Sigmoid colon (tissue), 7 donors: Measurements from ENCODE around the gene HIGD1B. TPM values are rescaled to one million over a fixed set of nuclear protein-coding genes. Genes with fewer than 3 reads are reported as not detected.

ENCODE experiments used
- DNase-seq: peaks from one replicate; pipeline ENCODE4 v3.0.0-alpha.2; 2019
- H3K27ac ChIP-seq, 4 donors: fragments of 200-600 bp; sonication (generic); one replicate each; pipeline ENCODE4 v1.5.1; 2016 to 2019; ENCODE audit warnings: mild to moderate bottlenecking in 1 of 4
- H3K27me3 ChIP-seq, 3 donors: fragments of 200-600 bp; sonication (generic); one replicate each; pipeline ENCODE4 v1.5.1; 2019; ENCODE audit warnings: mild to moderate bottlenecking in 1 of 3
- H3K36me3 ChIP-seq, 4 donors: fragments of 200-600 bp; sonication (generic); one replicate each; pipeline ENCODE4 v1.5.1; 2016 to 2019
- H3K4me1 ChIP-seq, 4 donors: fragments of 200-600 bp; sonication (generic); one replicate each; pipeline ENCODE4 v1.5.1; 2017 to 2019
- H3K4me3 ChIP-seq, 4 donors: fragments of 200-600 bp; sonication (generic); one replicate each; pipeline ENCODE4 v1.5.1; 2017 to 2019; ENCODE audit warnings: mild to moderate bottlenecking in 2 of 4, moderate library complexity in 1 of 4
- H3K9me3 ChIP-seq, 4 donors: fragments of 200-600 bp in 3 of 4; sonication (generic) in 3 of 4; one replicate each; pipeline versions ENCODE4 v1.5.1 to v1.6.1; 2013 to 2019
- EP300 ChIP-seq, 4 donors: sonication (generic); formaldehyde crosslinking; IDR thresholded peaks; one replicate each; pipeline ENCODE4 v1.6.1; 2017; ENCODE audit warnings: antibody characterized with exemption in 4 of 4
- POLR2A ChIP-seq, 2 donors: fragments of 450-650 bp; IDR thresholded peaks; one replicate each; pipeline ENCODE4 v1.6.1; 2016; ENCODE audit warnings: antibody characterized with exemption in 2 of 2, mild to moderate bottlenecking in 2 of 2, moderate library complexity in 2 of 2
- POLR2AphosphoS5 ChIP-seq, 4 donors: sonication (generic); formaldehyde crosslinking; IDR thresholded peaks; one replicate each; pipeline ENCODE4 v1.6.1; 2017; ENCODE audit warnings: antibody characterized with exemption in 4 of 4
- WGBS, 2 donors: extraction: QIAGEN DNeasy Blood & Tissue Kit; methylation state at CpG; one replicate each; pipeline ENCODE4 v1.1.7; 2013; 5-methylcytosine and 5-hydroxymethylcytosine counted together
- intact Hi-C: fragments of 100-400 bp; cut with DNase I; formaldehyde crosslinking; loops from one replicate; pipeline ENCODE4 v1.15.1; 2023
- polyA plus RNA-seq, 3 donors: library from polyadenylated mRNA; stranded (reverse); fragments of 200-250 nt; gene quantifications; one replicate each; pipeline ENCODE4 v1.2.3, GENCODE V29; 2013
- total RNA-seq, 4 donors: library from RNA; depleted of rRNA; stranded (reverse); fragments of >200 nt; gene quantifications; one replicate each; pipeline ENCODE4 v1.1.0, GENCODE V29; 2016
- TF ChIP-seq, protein P1 (sequence below), 4 experiments: fragments of 450-650 bp in 3 of 4; fragments of 200-600 bp in 1 of 4; IDR thresholded peaks; one replicate each; pipeline ENCODE4 v1.5.1; 2016 to 2019; ENCODE audit warnings: antibody characterized with exemption in 4 of 4, mild to moderate bottlenecking in 3 of 4, moderate library complexity in 2 of 4
- donor health status: healthy with polysubstance abuse.
- donor health status: Bipolar disorder and iron deficiency.
- donor health status: healthy.

The HIGD1B gene
- total and polyA plus RNA-seq, 7 donors = 1.1 to 2.5 (median 1.8) TPM; not detected in 4

DNA sequence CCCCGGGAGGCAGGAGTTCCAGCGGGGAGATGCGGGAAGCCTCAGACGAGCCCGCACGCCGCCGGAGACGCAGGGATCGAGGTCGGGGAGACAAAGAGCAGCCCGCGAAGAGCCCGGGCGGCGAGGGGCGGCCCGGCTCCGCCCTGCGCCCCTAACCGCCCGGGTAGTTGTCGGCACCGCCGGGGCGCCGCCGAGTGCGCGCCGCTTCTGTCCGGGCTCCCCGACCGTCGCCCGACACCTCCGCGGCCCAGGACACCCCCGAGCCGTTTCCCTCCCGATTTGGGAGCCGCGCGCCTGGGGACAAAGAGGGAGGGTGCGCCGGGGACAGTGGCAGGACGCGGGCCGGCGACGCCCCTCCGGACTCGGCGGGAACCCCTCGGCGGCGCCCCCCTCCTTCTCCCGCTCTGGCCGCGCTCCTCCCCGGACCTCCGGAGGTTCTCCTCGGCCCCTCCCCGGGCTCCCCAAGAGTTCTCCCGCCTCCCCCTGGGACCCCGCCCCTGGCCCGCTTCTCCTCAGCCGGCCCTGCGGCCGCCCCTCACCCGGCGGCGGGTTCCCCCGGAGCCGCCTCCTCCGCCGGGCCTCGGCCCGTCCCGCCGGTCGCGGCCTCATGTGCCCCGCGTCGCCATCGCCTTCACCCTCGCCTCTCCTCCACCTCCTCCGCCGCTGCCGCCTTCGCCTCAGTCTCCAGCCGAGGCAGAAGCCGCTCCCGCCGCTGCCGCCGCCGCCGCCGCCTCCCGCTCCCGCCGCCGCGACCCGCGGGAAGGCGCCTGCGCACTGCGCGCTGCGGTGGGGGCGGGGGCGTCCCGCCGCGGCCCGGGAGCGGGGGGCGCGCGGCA lies 17.9 kb upstream of the HIGD1B start, which contains the start of gene GJC1:
Gene GJC1, minus strand, starts transcription at position 765 of the 836 bp plus-strand sequence. CDS start 24,470 bp downstream, outside the sequence.
- Histone ChIP-seq H3K4me3 (peak within 1 kb of the TSS; percentile 83 to 87 (median 86)), H3K4me1 (peaks cover 0 to 21% (median 16%) of the 10 kb centered on the region in 4 donors), H3K27ac (peak within 1 kb of the TSS; percentile 88 to 99 (median 96)), H3K27me3 (peaks cover 0 to 8% (median 3%) of the 10 kb centered on the region in 3 donors), H3K36me3 (peaks cover 0 to 5% (median 0%) of the 10 kb centered on the region in 4 donors), H3K9me3 (no peaks in the 10 kb centered on the region)
- 1% methylated on average over 123 of the region's 123 CpGs for WGBS, 2 donors
- TF ChIP-seq EP300 (IDR thresholded peaks at IDR 0.05) (no peak), POLR2AphosphoS5 (IDR thresholded peaks at IDR 0.05) (peak in 3 of 4 donors; percentile 56 to 78 (median 67)), POLR2A (IDR thresholded peaks at IDR 0.05) (peak in 1 of 2 donors; percentile 42)
- TF ChIP-seq, protein P1, sequence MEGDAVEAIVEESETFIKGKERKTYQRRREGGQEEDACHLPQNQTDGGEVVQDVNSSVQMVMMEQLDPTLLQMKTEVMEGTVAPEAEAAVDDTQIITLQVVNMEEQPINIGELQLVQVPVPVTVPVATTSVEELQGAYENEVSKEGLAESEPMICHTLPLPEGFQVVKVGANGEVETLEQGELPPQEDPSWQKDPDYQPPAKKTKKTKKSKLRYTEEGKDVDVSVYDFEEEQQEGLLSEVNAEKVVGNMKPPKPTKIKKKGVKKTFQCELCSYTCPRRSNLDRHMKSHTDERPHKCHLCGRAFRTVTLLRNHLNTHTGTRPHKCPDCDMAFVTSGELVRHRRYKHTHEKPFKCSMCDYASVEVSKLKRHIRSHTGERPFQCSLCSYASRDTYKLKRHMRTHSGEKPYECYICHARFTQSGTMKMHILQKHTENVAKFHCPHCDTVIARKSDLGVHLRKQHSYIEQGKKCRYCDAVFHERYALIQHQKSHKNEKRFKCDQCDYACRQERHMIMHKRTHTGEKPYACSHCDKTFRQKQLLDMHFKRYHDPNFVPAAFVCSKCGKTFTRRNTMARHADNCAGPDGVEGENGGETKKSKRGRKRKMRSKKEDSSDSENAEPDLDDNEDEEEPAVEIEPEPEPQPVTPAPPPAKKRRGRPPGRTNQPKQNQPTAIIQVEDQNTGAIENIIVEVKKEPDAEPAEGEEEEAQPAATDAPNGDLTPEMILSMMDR (IDR thresholded peaks at IDR 0.05) = no peak
- intact Hi-C loops = loop anchor here (2.0 to 5.0 kb wide), 2 partner anchors 33 to 52 kb away; no protein-coding TSS in a partner anchor
- peak; percentile 78 for DNase-seq

GRCh38 chr17:44830359-44831288 lies 17.1 kb upstream of the HIGD1B start:
- Histone ChIP-seq H3K9me3 (no peaks in the 10 kb centered on the region), H3K4me3 (peak overlapping the region; percentile 83 to 87 (median 86)), H3K27ac (peak overlapping the region; percentile 88 to 99 (median 96)), H3K27me3 (peaks cover 0 to 8% (median 3%) of the 10 kb centered on the region in 3 donors), H3K36me3 (peaks cover 0 to 5% (median 0%) of the 10 kb centered on the region in 4 donors), H3K4me1 (peaks cover 0 to 15% (median 10%) of the 10 kb centered on the region in 4 donors)
- intact Hi-C loops = loop anchor here (2.0 kb wide), 1 partner anchor 32 kb away; no protein-coding TSS in a partner anchor
- 3% methylated on average over 58 of the region's 58 CpGs for WGBS, 2 donors
- DNase-seq = peak; percentile 74
- TF ChIP-seq POLR2AphosphoS5 (IDR thresholded peaks at IDR 0.05) = peak in 2 of 4 donors; percentile 24 to 32
- no peak for TF ChIP-seq POLR2A (IDR thresholded peaks at IDR 0.05)

GRCh38 chr17:44831371-44831770 lies 16.3 kb upstream of the HIGD1B start:
- Histone ChIP-seq H3K36me3 (no peaks in the 10 kb centered on the region), H3K27me3 (peaks cover 0 to 8% (median 3%) of the 10 kb centered on the region in 3 donors), H3K9me3 (no peaks in the 10 kb centered on the region), H3K4me1 (peaks cover 0 to 8% (median 6%) of the 10 kb centered on the region in 4 donors), H3K27ac (peak overlapping the region in 3 of 4 donors; percentile 94 to 99 (median 98)), H3K4me3 (no peak overlapping the region)
- intact Hi-C loops = loop anchor here (2.0 kb wide), 1 partner anchor 31 kb away; no protein-coding TSS in a partner anchor
- TF ChIP-seq EP300 (IDR thresholded peaks at IDR 0.05) = no peak
- no peak for TF ChIP-seq POLR2AphosphoS5 (IDR thresholded peaks at IDR 0.05)
- no peak for TF ChIP-seq POLR2A (IDR thresholded peaks at IDR 0.05)
- TF ChIP-seq, protein P1 (IDR thresholded peaks at IDR 0.05) = no peak
- 55 to 75% methylated on average over 12 of the region's 12 CpGs for WGBS, 2 donors
- DNase-seq = no peak

GRCh38 chr17:44832805-44833204 lies 14.9 kb upstream of the HIGD1B start:
- no peak overlapping the region for H3K27ac ChIP-seq
- peaks cover 0 to 8% (median 3%) of the 10 kb centered on the region in 4 donors for H3K4me1 ChIP-seq
- TF ChIP-seq EP300 (IDR thresholded peaks at IDR 0.05) = no peak
- TF ChIP-seq, protein P1 (IDR thresholded peaks at IDR 0.05) = no peak
- no peak for TF ChIP-seq POLR2A (IDR thresholded peaks at IDR 0.05)
- TF ChIP-seq POLR2AphosphoS5 (IDR thresholded peaks at IDR 0.05) = no peak
- no peak overlapping the region for H3K4me3 ChIP-seq
- no peak for DNase-seq
- H3K9me3 ChIP-seq = no peaks in the 10 kb centered on the region
- 60 to 73% methylated on average over 5 of the region's 5 CpGs for WGBS, 2 donors
- intact Hi-C loops = no loop called here
- peaks cover 0 to 8% (median 3%) of the 10 kb centered on the region in 3 donors for H3K27me3 ChIP-seq
- no peaks in the 10 kb centered on the region for H3K36me3 ChIP-seq
